Activated CD8-positive, alpha-beta memory T cell treated with anti-CD3 and anti-CD28 coated beads, Interleukin-2, amount 10 ng/mL, durations not matched to agents 7 days and 5 days (primary cell): ENCODE results near the gene PEX19. TPM values are rescaled to one million over a fixed set of nuclear protein-coding genes. Genes with fewer than 3 reads are reported as not detected.
A peak's percentile ranks its signal among the peaks of the same experiment; 100 is the strongest.

Source experiments
- ATAC-seq: fragments of 150-1000 bp; cut with Tn5 transposase; one replicate; pipeline ENCODE4 v1.10.0; 2021; ENCODE audit warnings: moderate library complexity
- CTCF ChIA-PET: fragments of 350-600 bp; sonication (Branson Sonifier 250); formaldehyde crosslinking; loops from one replicate; lab custom pipeline; 2021; ENCODE audit warnings: antibody characterized with exemption; lab: Charles Lee
- DNase-seq: peaks from one replicate; pipeline ENCODE4 v3.0.0-alpha.2; 2020
- H3K27ac Mint-ChIP-seq: one replicate; pipeline ENCODE4 v1.8.0; 2021; ENCODE audit warnings: mild to moderate bottlenecking, mixed read lengths
- H3K27me3 Mint-ChIP-seq: one replicate; pipeline ENCODE4 v1.8.0; 2021; ENCODE audit warnings: mixed read lengths
- H3K36me3 Mint-ChIP-seq: one replicate; pipeline ENCODE4 v1.8.0; 2021; ENCODE audit warnings: mild to moderate bottlenecking, mixed read lengths
- H3K4me1 Mint-ChIP-seq: one replicate; pipeline ENCODE4 v1.8.0; 2021; ENCODE audit warnings: mixed read lengths
- H3K4me3 Mint-ChIP-seq: one replicate; pipeline ENCODE4 v1.8.0; 2021; ENCODE audit warnings: mild to moderate bottlenecking, moderate library complexity, mixed read lengths
- H3K9me3 Mint-ChIP-seq: one replicate; pipeline ENCODE4 v1.8.0; 2022; ENCODE audit warnings: low read depth, mixed read lengths
- total RNA-seq, 2 experiments: library from RNA; stranded (reverse); gene quantifications; one replicate each; pipeline ENCODE4 v1.2.3, GENCODE V29; 2021

The PEX19 gene, protein sequence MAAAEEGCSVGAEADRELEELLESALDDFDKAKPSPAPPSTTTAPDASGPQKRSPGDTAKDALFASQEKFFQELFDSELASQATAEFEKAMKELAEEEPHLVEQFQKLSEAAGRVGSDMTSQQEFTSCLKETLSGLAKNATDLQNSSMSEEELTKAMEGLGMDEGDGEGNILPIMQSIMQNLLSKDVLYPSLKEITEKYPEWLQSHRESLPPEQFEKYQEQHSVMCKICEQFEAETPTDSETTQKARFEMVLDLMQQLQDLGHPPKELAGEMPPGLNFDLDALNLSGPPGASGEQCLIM
- 10 to 100 TPM; 49.4 to 54.4 TPM for total RNA-seq

GRCh38 chr1:160284782-160285344, at the start of gene PEX19:
PEX19 (minus strand) TSS chr1:160285133; CDS start chr1:160285124, 9 bp downstream.
- Mint-ChIP-seq H3K27ac (peak within 1 kb of the TSS; percentile 93), H3K4me1 (peaks cover 19% of the 10 kb centered on the region), H3K4me3 (peak within 1 kb of the TSS; percentile 100), H3K9me3 (no peaks in the 10 kb centered on the region), H3K36me3 (peaks cover 29% of the 10 kb centered on the region), H3K27me3 (no peaks in the 10 kb centered on the region)
- CTCF ChIA-PET: interaction anchor here (1.0 to 2.6 kb wide), 15 partner anchors 8 to 206 kb away, joined by 3 to 11 read pairs (median 4); partner anchors contain the start of gene DCAF8
- peak; percentile 97 for DNase-seq
- peak; percentile 100 for ATAC-seq

DNA sequence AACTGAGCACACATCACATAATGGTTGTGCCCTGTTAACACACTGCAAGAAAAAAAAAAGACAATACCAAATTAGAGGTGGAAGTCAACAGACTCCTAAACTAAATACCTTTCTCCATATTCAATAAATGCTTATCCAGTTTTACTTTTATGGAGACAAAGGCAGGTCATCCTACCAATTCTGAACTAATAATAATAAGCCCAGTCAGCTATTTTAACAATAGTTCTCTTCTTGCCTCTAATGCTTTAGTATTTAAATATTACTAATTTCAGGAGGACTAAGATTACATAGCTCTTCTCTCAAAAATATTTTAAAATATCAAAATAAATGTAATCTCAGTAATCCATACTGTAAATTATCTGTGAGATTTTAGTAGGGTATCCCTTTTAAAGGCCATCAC, 47.6 kb upstream of the PEX19 start:
- CTCF ChIA-PET: interaction anchor here (0.6 to 2.0 kb wide), 4 partner anchors 44 to 56 kb away, joined by 3 to 6 read pairs (median 3); no protein-coding TSS in a partner anchor
- no peak overlapping the region for H3K27ac Mint-ChIP-seq

GRCh38 chr1:160330119-160330518, 45.2 kb upstream of the PEX19 start:
- Mint-ChIP-seq H3K36me3 (peaks cover 57% of the 10 kb centered on the region), H3K27ac (no peak overlapping the region), H3K27me3 (no peaks in the 10 kb centered on the region), H3K9me3 (no peaks in the 10 kb centered on the region), H3K4me1 (peaks cover 13% of the 10 kb centered on the region), H3K4me3 (no peak overlapping the region)
- CTCF ChIA-PET: no interaction called here
- DNase-seq: no peak
- no peak for ATAC-seq

More for the DNA sequence above, 47.6 kb upstream of the PEX19 start:
- Mint-ChIP-seq H3K36me3 (peaks cover 50% of the 10 kb centered on the region), H3K4me1 (peaks cover 13% of the 10 kb centered on the region), H3K4me3 (no peak overlapping the region), H3K27me3 (no peaks in the 10 kb centered on the region), H3K9me3 (no peaks in the 10 kb centered on the region)
- no peak for DNase-seq
- no peak for ATAC-seq

DNA sequence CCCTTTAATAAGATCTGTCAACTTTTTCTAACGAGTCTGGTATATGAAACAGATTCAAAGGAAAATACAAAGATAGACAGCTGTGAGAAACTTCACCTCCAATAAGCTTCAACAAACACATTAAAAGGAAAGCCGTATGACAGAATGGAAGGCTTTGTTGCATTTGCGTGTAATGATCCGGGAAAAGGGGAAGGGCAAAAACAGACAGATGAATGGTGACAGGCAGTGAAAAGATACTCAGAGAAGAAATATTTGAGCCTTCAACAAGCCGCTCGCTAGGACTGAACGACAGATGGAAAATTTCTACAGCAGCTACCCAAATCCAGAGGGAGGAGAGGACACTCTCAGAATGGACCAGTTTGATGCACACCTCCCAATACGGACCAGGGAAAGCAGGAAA, 43.3 kb upstream of the PEX19 start:
- Mint-ChIP-seq H3K9me3 (no peaks in the 10 kb centered on the region), H3K4me1 (peaks cover 9% of the 10 kb centered on the region), H3K27me3 (no peaks in the 10 kb centered on the region), H3K36me3 (peaks cover 52% of the 10 kb centered on the region), H3K27ac (no peak overlapping the region), H3K4me3 (no peak overlapping the region)
- DNase-seq (no peak), ATAC-seq (no peak)
- CTCF ChIA-PET: interaction anchor here (1.2 to 1.8 kb wide), 3 partner anchors 12 to 48 kb away, joined by 3 to 6 read pairs (median 4); no protein-coding TSS in a partner anchor

GRCh38 chr1:160326418-160326817, 41.5 kb upstream of the PEX19 start:
- H3K27me3 Mint-ChIP-seq: no peaks in the 10 kb centered on the region
- ATAC-seq: no peak
- H3K4me3 Mint-ChIP-seq: no peak overlapping the region
- CTCF ChIA-PET: no interaction called here
- H3K9me3 Mint-ChIP-seq: no peaks in the 10 kb centered on the region
- H3K4me1 Mint-ChIP-seq: peaks cover 7% of the 10 kb centered on the region
- DNase-seq: no peak
- peaks cover 55% of the 10 kb centered on the region for H3K36me3 Mint-ChIP-seq
- H3K27ac Mint-ChIP-seq: no peak overlapping the region

- no peaks in the 10 kb centered on the region for H3K9me3 Mint-ChIP-seq
- CTCF ChIA-PET: interaction anchor here (1.3 to 1.7 kb wide), 2 partner anchors 30 to 54 kb away, joined by 3 to 4 read pairs; no protein-coding TSS in a partner anchor
- peaks cover 58% of the 10 kb centered on the region for H3K36me3 Mint-ChIP-seq
- ATAC-seq: no peak
- no peaks in the 10 kb centered on the region for H3K27me3 Mint-ChIP-seq
- no peak for DNase-seq
- H3K4me3 Mint-ChIP-seq: no peak overlapping the region
- H3K27ac Mint-ChIP-seq: no peak overlapping the region
- H3K4me1 Mint-ChIP-seq: peaks cover 2% of the 10 kb centered on the region
Observed at GRCh38 chr1:160325252-160325651, 40.3 kb upstream of the PEX19 start.

GRCh38 chr1:160322831-160323230, 37.9 kb upstream of the PEX19 start:
- ATAC-seq: no peak
- CTCF ChIA-PET: interaction anchor here (1.1 kb wide), 1 partner anchor 34 kb away, joined by 3 read pairs; no protein-coding TSS in a partner anchor
- no peak overlapping the region for H3K4me3 Mint-ChIP-seq

DNA sequence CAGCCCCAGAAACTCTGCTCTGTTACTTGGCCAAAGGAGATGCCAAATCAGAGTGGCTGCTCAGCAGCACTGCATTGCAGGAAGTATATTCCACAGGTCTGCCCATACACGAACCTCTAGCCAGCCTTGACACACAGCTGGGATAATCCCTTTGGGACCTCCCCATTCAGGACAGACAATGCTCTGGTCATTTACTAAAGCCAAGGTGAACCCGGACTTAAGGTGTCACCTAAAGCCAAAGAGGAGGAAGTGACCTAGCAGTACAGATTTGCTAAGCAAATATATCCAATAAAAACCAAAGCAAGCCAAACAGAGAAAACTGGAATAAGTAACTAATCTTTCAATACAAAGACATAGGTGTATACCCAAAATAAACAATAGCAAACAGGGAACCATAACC, 30.4 kb upstream of the PEX19 start:
- CTCF ChIA-PET: interaction anchor here (2.3 kb wide), 1 partner anchor 24 kb away, joined by 10 read pairs; no protein-coding TSS in a partner anchor
- Mint-ChIP-seq H3K4me1 (peaks cover 6% of the 10 kb centered on the region), H3K27me3 (no peaks in the 10 kb centered on the region), H3K27ac (no peak overlapping the region), H3K36me3 (peaks cover 76% of the 10 kb centered on the region), H3K4me3 (no peak overlapping the region), H3K9me3 (peaks cover 8% of the 10 kb centered on the region)
- no peak for ATAC-seq
- no peak for DNase-seq

More at GRCh38 chr1:160322831-160323230, 37.9 kb upstream of the PEX19 start:
- no peaks in the 10 kb centered on the region for H3K27me3 Mint-ChIP-seq
- peaks cover 8% of the 10 kb centered on the region for H3K4me1 Mint-ChIP-seq
- DNase-seq: no peak
- no peak overlapping the region for H3K27ac Mint-ChIP-seq
- no peaks in the 10 kb centered on the region for H3K9me3 Mint-ChIP-seq
- peaks cover 62% of the 10 kb centered on the region for H3K36me3 Mint-ChIP-seq

DNA sequence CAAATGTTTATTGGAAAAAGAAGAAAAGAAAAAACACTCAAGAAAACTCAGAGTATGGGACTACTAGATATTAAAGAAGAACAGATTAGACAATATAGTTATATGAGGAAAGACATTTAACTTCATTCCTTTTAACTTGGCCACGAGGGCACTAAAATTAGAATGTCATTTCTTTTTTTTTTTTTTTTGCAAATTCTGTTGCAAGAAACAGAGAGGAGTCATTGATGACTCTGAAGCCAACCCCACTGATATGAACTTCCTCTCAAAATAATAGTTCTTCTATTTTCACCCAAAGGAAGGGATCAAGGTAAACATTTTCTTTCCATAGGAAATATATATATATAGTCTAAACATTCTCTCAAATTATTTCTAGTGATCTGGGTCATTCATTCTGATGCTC, 24.6 kb upstream of the PEX19 start:
- Mint-ChIP-seq H3K4me3 (no peak overlapping the region), H3K4me1 (no peaks in the 10 kb centered on the region), H3K36me3 (peaks cover 58% of the 10 kb centered on the region), H3K27ac (no peak overlapping the region), H3K9me3 (no peaks in the 10 kb centered on the region), H3K27me3 (no peaks in the 10 kb centered on the region)
- DNase-seq: no peak
- CTCF ChIA-PET: interaction anchor here (3.9 kb wide), 1 partner anchor 18 kb away, joined by 15 read pairs; no protein-coding TSS in a partner anchor
- no peak for ATAC-seq

- Mint-ChIP-seq H3K27me3 (no peaks in the 10 kb centered on the region), H3K4me3 (no peak overlapping the region), H3K27ac (no peak overlapping the region), H3K4me1 (no peaks in the 10 kb centered on the region), H3K9me3 (no peaks in the 10 kb centered on the region), H3K36me3 (peaks cover 58% of the 10 kb centered on the region)
- ATAC-seq: no peak
- CTCF ChIA-PET: interaction anchor here (2.6 kb wide), 1 partner anchor 18 kb away, joined by 17 read pairs; no protein-coding TSS in a partner anchor
- DNase-seq: no peak
Observed at GRCh38 chr1:160309185-160309557, 24.2 kb upstream of the PEX19 start.

- Mint-ChIP-seq H3K4me3 (no peak overlapping the region), H3K27me3 (no peaks in the 10 kb centered on the region), H3K9me3 (no peaks in the 10 kb centered on the region), H3K36me3 (peaks cover 57% of the 10 kb centered on the region), H3K4me1 (no peaks in the 10 kb centered on the region), H3K27ac (no peak overlapping the region)
- ATAC-seq: no peak
- CTCF ChIA-PET: interaction anchor here (1.5 to 2.6 kb wide), 2 partner anchors 10 to 18 kb away, joined by 4 to 17 read pairs; no protein-coding TSS in a partner anchor
- no peak for DNase-seq
Observed at GRCh38 chr1:160308451-160309184, 23.7 kb upstream of the PEX19 start.

DNA sequence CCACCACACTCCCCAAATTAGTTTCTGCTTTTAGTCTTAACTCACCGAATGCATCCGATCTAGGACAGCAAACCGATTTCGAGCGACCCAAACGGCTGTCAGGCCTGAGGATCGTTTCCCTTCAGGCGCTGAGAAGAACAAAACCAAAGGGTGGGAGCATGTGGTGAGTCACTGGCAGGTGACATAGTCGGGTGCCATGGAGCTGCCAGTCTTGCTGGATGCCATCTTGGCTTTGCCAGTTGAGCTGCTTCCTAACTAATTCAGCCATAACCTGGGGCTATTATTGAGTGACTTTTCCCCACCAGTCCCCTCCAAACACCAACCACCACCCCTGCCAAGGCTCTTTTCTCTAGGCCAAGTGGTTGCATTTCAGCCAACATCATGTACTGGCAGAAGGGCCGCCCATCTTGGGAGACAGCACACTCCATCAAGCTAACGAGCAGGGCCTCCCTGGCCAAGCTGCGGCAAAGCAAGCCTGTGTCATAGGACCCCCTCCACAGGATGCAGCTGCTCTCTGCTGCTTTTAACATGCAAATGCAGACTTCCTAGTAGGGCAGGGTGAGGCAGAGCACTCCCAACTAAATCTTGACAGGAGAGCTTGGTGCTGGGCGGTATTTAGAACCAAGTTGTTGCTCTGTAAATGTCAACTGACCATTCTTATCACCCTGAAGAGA, 22.3 kb upstream of the PEX19 start:
- H3K4me1 Mint-ChIP-seq: no peaks in the 10 kb centered on the region
- no peak overlapping the region for H3K27ac Mint-ChIP-seq
- no peaks in the 10 kb centered on the region for H3K27me3 Mint-ChIP-seq
- H3K9me3 Mint-ChIP-seq: no peaks in the 10 kb centered on the region
- H3K4me3 Mint-ChIP-seq: no peak overlapping the region
- no peak for ATAC-seq
- DNase-seq: no peak
- H3K36me3 Mint-ChIP-seq: peaks cover 57% of the 10 kb centered on the region
- CTCF ChIA-PET: interaction anchor here (1.5 to 2.6 kb wide), 2 partner anchors 11 to 16 kb away, joined by 4 to 17 read pairs; no protein-coding TSS in a partner anchor
